OCI-LY1 (cell line): ENCODE measurements around the gene PNRC1.

Source experiments
- H2AFZ ChIP-seq: fragments of 200-600 bp; sonication (generic), shearing (Covaris generic); 2 replicates; pipeline ENCODE4 v1.6.0; 2014; ENCODE audit warnings: antibody characterized with exemption, mild to moderate bottlenecking, low read length
- H3F3A ChIP-seq: fragments of 200-600 bp; sonication (generic), shearing (Covaris generic); 2 replicates; pipeline ENCODE4 v1.6.0; 2014; ENCODE audit warnings: mild to moderate bottlenecking, antibody characterized with exemption, low read length, moderate library complexity; ENCODE audit not compliant: insufficient read depth
- H3K27ac ChIP-seq: fragments of 200-600 bp; sonication (generic); 2 replicates; pipeline ENCODE4 v1.5.1; 2014; ENCODE audit warnings: low read length, mixed run types, mild to moderate bottlenecking, low read depth; ENCODE audit not compliant: poor library complexity, severe bottlenecking
- H3K27me3 ChIP-seq: fragments of 200-600 bp; sonication (generic); 2 replicates; pipeline ENCODE4 v1.6.0; 2014; ENCODE audit warnings: antibody characterized with exemption, mild to moderate bottlenecking, low read length, moderate library complexity; ENCODE audit not compliant: insufficient read depth
- H3K36me3 ChIP-seq: fragments of 200-600 bp; sonication (generic); 2 replicates; pipeline ENCODE4 v1.6.1; 2014; ENCODE audit warnings: mild to moderate bottlenecking, antibody characterized with exemption, low read length, moderate library complexity, mixed read lengths; ENCODE audit not compliant: insufficient read depth
- H3K4me1 ChIP-seq: fragments of 200-600 bp; sonication (generic); 2 replicates; pipeline ENCODE4 v1.5.1; 2014; ENCODE audit warnings: mild to moderate bottlenecking, low read length, moderate library complexity; ENCODE audit not compliant: insufficient read depth, severe bottlenecking
- H3K4me2 ChIP-seq: fragments of 200-600 bp; sonication (generic), shearing (Covaris generic); 2 replicates; pipeline ENCODE4 v1.6.1; 2014; ENCODE audit warnings: low read length
- H3K4me3 ChIP-seq: fragments of 200-600 bp; sonication (generic); 2 replicates; pipeline ENCODE4 v1.5.1; 2014; ENCODE audit warnings: low read length, low read depth, mild to moderate bottlenecking, mixed read lengths; ENCODE audit not compliant: poor library complexity, severe bottlenecking
- H3K79me2 ChIP-seq: fragments of 200-600 bp; shearing (Covaris generic); 2 replicates; pipeline ENCODE4 v1.6.1; 2016; ENCODE audit warnings: mixed run types, low read length, mixed read lengths; ENCODE audit not compliant: insufficient read depth
- H3K9ac ChIP-seq: fragments of 200-600 bp; sonication (generic), shearing (Covaris generic); 2 replicates; pipeline ENCODE4 v1.6.1; 2014; ENCODE audit warnings: mild to moderate bottlenecking, low read length, mixed read lengths
- H3K9me2 ChIP-seq: fragments of 200-600 bp; sonication (generic), shearing (Covaris generic); 2 replicates; pipeline ENCODE4 v1.6.1; 2014; ENCODE audit warnings: low read depth, mild to moderate bottlenecking, low read length, mixed read lengths
- H3K9me3 ChIP-seq: fragments of 200-600 bp; shearing (Covaris generic); 2 replicates; pipeline ENCODE4 v1.6.1; 2014; ENCODE audit warnings: low read length, mixed read lengths
- H4K20me1 ChIP-seq: fragments of 200-600 bp; sonication (generic), shearing (Covaris generic); 2 replicates; pipeline ENCODE4 v1.6.0; 2016; ENCODE audit warnings: mild to moderate bottlenecking, low read length; ENCODE audit not compliant: insufficient read depth
- CTCF ChIP-seq: fragments of 200-600 bp; sonication (generic), shearing (Covaris generic); IDR thresholded peaks from 2 replicates; pipeline ENCODE4 v1.5.1; 2017; ENCODE audit warnings: mild to moderate bottlenecking, antibody characterized with exemption, low read length, moderate library complexity, mixed read lengths
- EZH2 ChIP-seq: fragments of 200-600 bp; sonication (generic), shearing (Covaris generic); IDR thresholded peaks from 2 replicates; pipeline ENCODE4 v1.8.0; 2017; ENCODE audit warnings: borderline replicate concordance, mixed run types, mild to moderate bottlenecking, antibody characterized with exemption, low read length, moderate library complexity, mixed read lengths

Gene PNRC1

GRCh38 chr6:89073840-89074239, 6.7 kb upstream of the PNRC1 start:
- Histone ChIP-seq H3F3A (no peaks in the 10 kb centered on the region), H3K9ac (no peak overlapping the region), H4K20me1 (no peaks in the 10 kb centered on the region), H3K9me2 (no peaks in the 10 kb centered on the region), H3K27ac (no peak overlapping the region), H3K36me3 (no peaks in the 10 kb centered on the region; the same call in 1 of the 2 replicates), H2AFZ (no peak overlapping the region), H3K4me2 (no peak overlapping the region), H3K9me3 (0 out of 2 replicates have a peak, but pooled peaks cover 11% of the 10 kb centered on the region), H3K4me1 (no peaks in the 10 kb centered on the region), H3K79me2 (no peaks in the 10 kb centered on the region), H3K27me3 (no peaks in the 10 kb centered on the region; the same call in 1 of the 2 replicates), H3K4me3 (no peak overlapping the region)
- TF ChIP-seq CTCF (no peak), EZH2 (no peak)

- peaks cover 4% of the 10 kb centered on the region; the same call in 1 of the 2 replicates for H4K20me1 ChIP-seq
- peaks cover 29% of the 10 kb centered on the region for H3K36me3 ChIP-seq
- no peaks in the 10 kb centered on the region for H3K9me3 ChIP-seq
- H3K4me3 ChIP-seq = peak overlapping the region; percentile 86
- H3K9me2 ChIP-seq = no peaks in the 10 kb centered on the region
- TF ChIP-seq EZH2 (no peak), CTCF (no peak)
- H3F3A ChIP-seq = no peaks in the 10 kb centered on the region
- peaks cover 23% of the 10 kb centered on the region for H3K4me1 ChIP-seq
- peak overlapping the region; percentile 77 for H3K9ac ChIP-seq
- peak overlapping the region; percentile 73 for H2AFZ ChIP-seq
- peak overlapping the region; percentile 86 for H3K27ac ChIP-seq
- H3K4me2 ChIP-seq = peak overlapping the region; percentile 96
- H3K79me2 ChIP-seq = peaks cover 28% of the 10 kb centered on the region
- H3K27me3 ChIP-seq = no peaks in the 10 kb centered on the region; the same call in 1 of the 2 replicates
Measured at GRCh38 chr6:89079511-89080234, 878 bp upstream of the PNRC1 start.

GRCh38 chr6:89081129-89081422, 525 bp downstream of the PNRC1 start:
- Histone ChIP-seq H3K27ac (peak overlapping the region; percentile 91), H3K4me2 (peak overlapping the region; percentile 63), H3K9me3 (no peaks in the 10 kb centered on the region), H3K4me1 (peaks cover 23% of the 10 kb centered on the region), H3K79me2 (peaks cover 28% of the 10 kb centered on the region), H3K9me2 (no peaks in the 10 kb centered on the region), H3K27me3 (no peaks in the 10 kb centered on the region; the same call in 1 of the 2 replicates), H3K4me3 (peak overlapping the region; percentile 86), H3K36me3 (peaks cover 42% of the 10 kb centered on the region), H4K20me1 (peaks cover 4% of the 10 kb centered on the region; the same call in 1 of the 2 replicates), H3F3A (no peaks in the 10 kb centered on the region), H2AFZ (no peak overlapping the region), H3K9ac (peak overlapping the region; percentile 99)
- TF ChIP-seq CTCF (no peak), EZH2 (no peak)
